Medulla oblongata (tissue), 1 donor: ENCODE results near the gene PTPRG.

Experiments
- DNase-seq: peaks from one replicate; pipeline ENCODE4 v3.0.0-alpha.2; 2015; ENCODE audit errors: extremely low spot score

The PTPRG gene

DNA sequence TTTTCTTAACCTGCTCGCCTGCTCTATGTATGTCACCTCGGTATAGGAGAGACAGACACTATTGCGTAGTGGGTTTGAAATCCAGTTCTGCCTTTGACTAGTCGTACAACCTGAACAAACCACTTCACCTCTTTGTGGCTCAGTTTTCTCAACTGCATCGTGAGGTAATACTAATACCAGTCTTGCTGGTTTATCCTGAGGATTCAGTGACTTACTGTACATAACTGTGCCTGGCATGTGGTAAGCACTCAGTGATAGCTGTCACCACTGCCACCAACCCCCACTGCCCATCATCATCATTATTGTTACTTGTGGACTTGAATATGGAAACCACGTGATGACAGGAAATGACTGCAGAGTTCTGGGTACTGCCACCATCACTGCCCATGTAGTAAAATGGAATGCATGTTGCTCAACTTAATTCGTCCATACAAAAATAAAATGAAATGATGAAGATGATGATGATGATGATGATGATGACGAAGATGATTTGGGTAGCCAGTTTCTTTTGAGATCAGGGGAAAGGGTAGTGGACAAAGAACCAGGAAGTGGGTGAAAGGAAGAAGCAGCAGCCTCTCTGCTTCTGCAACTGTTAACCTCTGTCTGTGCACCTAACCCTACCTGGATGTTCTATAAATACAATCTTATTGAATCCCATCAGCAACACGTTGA, 583.9 kb downstream of the PTPRG start:
- DNase-seq: no peak

DNA sequence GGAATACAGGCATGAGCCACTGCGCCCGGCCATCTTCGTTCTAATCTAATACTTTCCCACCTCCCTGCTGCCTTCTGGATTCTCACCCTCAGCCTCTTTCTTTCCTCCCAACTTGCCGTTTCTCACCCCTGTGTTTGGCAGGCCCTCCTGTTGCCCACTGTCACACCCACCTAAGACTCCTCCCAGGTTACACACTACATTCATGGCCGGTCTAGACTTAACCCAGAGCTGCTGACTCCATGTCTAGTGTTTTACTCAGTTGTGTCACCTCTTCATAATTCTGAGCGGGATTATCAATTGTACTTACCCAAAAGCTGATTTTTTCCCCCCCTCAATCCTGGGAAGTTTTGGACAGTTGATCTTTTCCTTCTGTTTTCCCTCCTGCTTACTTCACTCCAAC, 588.2 kb downstream of the PTPRG start:
- no peak for DNase-seq

DNA sequence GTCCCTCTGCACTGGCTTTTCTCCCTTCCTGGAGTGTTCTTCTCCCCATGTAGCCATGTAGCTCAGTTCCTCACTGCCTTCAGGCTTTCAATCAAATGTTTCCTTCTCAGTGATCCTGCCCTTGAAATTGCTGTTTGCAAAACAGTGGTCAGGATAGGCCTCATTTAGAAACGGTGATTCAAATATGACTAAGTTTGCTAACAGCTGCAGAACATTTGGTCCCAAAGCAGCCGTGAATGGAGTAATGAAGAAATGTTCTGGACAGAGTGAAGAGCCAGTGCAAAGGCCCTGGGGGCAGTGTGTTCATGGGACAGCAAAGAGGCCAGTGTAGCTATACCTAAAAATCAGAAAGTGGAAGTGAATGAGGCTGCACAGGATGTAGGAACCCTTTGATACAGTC, 588.6 kb downstream of the PTPRG start:
- no peak for DNase-seq

GRCh38 chr3:62151591-62151990, 590.2 kb downstream of the PTPRG start:
- no peak for DNase-seq

DNA sequence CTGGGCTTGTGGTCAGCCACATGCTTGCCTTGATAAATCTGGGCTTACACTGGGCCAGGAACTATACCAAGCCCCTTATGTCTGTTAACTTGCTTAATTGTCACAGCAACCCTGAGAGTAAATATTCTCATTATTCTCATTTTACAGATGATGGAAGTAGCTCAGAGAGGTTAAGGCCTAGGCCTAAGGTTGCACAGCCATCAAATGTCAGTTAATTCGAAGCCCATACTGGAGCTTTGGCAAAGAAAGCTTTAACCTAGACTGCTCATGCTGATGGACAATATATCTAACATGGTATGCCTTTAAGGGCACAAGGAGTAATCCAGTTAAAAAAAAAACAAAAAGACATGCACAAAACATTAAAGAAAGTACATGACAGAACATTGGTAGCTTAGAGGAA, 591.9 kb downstream of the PTPRG start:
- DNase-seq: no peak

- DNase-seq: no peak
These were observed 593.2 kb downstream of the PTPRG start for GRCh38 chr3:62154457-62155148.

DNA sequence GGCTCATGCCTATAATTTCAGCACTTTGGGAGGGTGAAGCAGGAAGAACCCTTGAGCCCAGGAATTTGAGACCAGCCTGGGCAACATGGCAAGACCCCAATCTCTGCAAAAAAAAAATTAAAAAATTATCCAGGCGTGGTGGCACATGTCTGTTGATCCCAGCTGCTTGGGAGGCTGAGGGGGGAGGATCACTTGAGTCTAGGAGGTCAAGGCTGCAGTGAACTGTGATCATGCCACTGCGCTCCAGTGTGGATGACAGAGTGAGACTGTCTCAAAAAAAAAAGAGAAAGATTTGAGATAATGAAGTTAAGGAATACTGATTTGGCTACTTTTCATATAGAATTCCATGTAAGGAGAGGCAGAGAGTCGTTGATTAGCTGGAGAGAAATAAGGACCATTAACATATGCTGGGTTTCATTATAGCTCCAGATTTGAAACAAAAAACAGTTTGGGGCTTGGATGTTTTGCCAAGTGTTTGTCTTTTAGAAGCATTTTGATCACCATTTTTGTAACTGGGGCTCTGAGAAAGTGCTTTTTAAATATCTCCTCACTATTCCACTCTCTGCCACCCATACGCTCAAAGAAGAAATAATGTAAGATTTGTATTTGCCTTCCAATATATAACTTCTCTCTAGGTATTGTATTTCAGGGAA, 597.8 kb downstream of the PTPRG start:
- no peak for DNase-seq

DNA sequence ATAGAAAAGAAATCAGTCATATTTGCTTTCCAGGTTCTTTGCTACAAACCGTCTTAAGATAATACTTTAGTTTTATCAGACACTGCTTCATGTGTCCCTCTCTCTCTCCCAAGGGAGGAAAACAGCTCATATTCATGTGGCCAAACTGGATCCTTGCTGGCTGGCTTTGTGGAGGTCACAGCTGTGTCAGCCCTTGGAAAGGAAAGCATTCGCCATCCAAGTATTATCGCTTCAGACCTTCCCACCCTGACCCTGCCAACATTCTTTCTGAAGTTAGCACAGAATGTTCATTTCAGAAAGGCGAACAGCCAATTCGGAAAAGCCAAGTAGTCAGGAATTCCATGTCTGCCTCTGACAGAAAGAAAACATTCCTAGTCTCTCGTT, 598.3 kb downstream of the PTPRG start:
- DNase-seq: peak; percentile 19

GRCh38 chr3:62161371-62161770, 600.0 kb downstream of the PTPRG start:
- no peak for DNase-seq

DNA sequence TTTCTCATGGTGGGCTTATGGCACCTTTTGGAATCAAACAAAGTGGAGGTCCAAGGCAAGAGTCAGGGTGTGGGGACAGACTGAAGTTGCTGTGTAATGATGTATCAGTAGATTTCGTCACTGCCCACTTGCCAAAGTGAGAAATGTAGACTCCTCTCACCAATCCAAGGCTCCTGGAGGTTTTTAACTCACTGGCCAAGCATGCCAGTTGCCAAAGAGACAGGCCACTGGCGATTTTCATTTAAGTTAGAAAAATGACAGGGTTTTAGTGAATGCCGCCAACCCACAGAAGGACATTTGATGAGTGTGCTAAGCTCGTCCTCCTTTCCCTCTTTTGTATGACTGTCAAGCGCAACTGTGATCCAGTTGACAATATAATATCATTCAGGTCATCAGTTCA, 602.8 kb downstream of the PTPRG start:
- DNase-seq: no peak

GRCh38 chr3:62164746-62165145, 603.4 kb downstream of the PTPRG start:
- DNase-seq: no peak

DNA sequence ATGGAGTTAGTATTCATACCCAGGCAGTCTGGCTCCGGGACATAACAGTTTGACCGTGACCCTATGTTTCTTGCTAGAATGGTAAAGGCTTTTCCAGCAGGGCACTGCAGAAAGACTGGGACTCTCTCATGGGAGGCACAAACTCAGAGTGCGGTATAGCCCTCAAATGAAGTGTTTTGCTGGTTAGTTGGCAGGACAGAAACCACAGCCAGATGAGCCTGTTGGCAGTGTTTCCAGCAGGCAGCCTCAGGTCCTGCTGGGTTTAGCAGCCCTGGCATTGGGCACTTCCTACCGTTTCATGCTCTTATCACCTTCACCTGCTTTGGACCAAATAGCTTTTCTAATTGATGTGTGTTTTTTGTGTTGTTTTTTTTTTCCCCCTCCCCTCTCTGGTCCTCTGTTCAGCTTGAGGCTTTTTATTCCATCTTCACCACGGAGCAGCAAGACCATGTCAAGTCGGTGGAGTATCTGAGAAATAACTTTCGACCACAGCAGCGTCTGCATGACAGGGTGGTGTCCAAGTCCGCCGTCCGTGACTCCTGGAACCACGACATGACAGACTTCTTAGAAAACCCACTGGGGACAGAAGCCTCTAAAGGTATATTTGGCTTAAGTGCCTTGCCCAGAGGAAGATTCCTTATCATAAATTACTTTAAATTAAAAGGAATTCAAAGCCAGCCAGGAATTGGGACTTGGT, 606.3 kb downstream of the PTPRG start:
- DNase-seq: no peak

- no peak for DNase-seq
These were observed 607.0 kb downstream of the PTPRG start for GRCh38 chr3:62168356-62168755.

DNA sequence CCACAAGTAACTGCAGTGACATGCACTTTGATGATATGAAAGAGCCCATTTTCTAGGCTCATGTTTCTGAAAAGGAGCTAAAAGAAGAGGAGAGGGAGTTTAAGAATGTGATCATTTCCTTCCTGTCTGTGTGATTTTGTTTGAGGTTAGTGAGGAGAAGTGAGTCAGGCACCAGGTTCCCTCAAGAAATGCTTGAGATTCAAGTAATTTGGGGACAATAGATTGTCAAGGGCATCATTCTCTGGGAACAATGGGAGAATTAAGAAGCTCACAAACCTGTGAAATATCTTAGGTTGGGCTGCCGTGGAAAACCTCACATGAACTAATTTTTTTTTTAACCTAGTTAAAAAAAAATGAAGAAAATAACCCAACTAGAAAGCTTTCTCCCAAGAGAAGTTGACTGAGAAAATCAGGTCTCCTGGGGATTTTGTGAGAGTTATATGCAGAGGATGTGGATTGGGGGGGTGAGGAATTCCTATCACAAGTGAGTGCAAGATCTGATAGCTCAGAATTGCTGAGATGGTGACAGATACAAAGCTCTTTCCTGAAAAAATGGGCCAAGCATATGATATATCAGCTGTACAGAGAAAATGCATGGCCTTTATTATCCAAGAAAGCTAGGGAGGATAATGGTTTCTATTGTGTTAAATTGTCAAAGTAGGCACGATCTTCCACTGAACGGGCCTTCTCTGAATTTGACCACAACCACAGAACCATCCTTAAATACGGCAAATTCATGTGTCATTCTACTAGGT, 608.7 kb downstream of the PTPRG start:
- no peak for DNase-seq

DNA sequence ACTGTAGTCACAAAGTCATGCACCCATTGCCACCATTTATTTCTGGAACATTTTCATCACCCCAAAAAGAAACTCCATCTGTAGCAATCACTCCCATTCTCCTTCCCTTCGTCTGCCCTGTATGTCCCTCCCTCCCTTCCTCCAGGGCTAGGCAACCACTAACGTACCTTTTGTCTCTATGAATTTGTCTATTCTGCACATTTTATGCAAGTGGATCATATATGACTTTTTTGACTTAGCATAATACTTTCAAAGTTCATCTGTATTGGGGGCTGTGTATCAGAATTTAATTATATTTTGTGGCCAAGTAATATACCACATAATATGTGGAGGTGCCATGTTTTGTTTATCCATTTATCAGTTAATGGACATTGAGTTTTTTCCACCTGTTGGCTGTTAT, 610.4 kb downstream of the PTPRG start:
- no peak for DNase-seq

GRCh38 chr3:62172199-62172598, 610.8 kb downstream of the PTPRG start:
- DNase-seq: no peak

GRCh38 chr3:62173939-62174515, 612.7 kb downstream of the PTPRG start:
- DNase-seq: no peak

DNA sequence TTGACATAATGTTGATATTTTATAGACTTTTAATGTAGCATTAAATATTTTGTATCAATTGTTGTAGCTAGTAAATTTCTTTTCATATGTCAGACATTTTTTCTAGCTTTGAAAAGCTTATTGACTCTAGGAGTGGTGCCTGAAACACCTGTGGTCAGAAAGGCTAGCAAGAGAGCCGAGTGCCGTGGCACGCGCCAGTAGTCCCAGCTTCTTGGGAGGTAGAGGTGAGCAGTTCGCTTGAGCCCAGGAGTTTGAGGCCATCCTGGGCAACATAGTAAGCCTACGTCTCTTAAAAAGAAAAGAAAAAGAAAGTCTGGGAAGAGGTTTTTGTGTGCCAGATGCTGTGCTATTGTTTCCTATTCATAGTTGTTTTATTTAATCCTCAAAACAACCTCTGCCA, 613.8 kb downstream of the PTPRG start:
- DNase-seq: no peak

DNA sequence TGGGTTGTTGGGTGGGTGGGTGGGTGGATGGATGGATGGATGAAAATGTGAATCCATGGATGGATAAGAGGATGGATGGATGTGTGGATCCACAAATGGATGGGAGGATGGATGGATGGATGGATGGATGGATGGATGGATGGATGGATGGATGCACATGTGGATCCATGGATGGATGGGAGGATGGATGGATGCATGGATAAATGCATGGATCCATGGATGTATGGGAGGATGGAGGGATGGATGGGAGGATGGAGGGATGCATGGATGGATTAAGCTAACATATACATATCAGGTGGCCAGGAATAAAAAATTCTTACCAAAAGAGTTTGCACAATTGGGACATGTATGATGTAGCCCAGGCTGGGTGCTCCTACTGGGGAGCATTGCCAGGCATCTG, 616.7 kb downstream of the PTPRG start:
- no peak for DNase-seq

- DNase-seq: peak; percentile 39
These were observed 617.6 kb downstream of the PTPRG start for GRCh38 chr3:62178739-62179600.

DNA sequence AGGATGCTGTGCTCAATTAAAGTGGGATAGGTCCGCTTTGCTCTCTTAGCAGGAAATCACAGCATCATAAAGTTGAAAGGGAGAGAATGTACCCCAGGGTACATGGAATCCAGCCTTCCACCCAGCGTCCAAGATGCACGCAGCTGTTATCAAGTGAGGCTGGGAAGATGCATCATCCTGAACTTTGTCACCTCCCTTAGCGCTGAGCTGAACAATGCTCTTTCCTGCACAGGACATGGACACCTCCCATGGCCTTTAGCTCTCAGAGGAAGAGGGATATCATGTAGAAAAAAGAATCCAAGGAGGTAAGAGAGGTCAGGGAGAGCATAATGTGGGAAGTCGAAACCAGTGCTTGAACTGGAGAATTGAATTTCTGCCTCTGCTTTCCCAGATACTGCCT, 619.1 kb downstream of the PTPRG start:
- DNase-seq: no peak
